HUES6 (cell line): ENCODE results near the gene SCN1A.
"Not testable (repeated sequence)": the region's sequence is repeated elsewhere in the genome, so short reads cannot be mapped to it uniquely, and the experiment has no call there.

Experiments used
- H3K27ac ChIP-seq: 2 replicates; pipeline ENCODE4 v1.7.0; 2013; ENCODE audit warnings: low read depth, mild to moderate bottlenecking, low read length, inconsistent platforms
- H3K27me3 ChIP-seq: 2 replicates; pipeline ENCODE4 v1.6.1; 2013; ENCODE audit warnings: low read length; ENCODE audit not compliant: control insufficient read depth, insufficient read depth
- H3K36me3 ChIP-seq: 2 replicates; pipeline ENCODE4 v1.6.1; 2013; ENCODE audit warnings: low read length; ENCODE audit not compliant: control insufficient read depth, insufficient read depth
- H3K4me1 ChIP-seq: 2 replicates; pipeline ENCODE4 v1.6.1; 2013; ENCODE audit warnings: low read length; ENCODE audit not compliant: control insufficient read depth, insufficient read depth
- H3K4me3 ChIP-seq: 2 replicates; pipeline ENCODE4 v1.5.1; 2013; ENCODE audit warnings: low read depth, low read length
- H3K9ac ChIP-seq: one replicate; pipeline ENCODE4 v1.6.1; 2013; ENCODE audit warnings: mild to moderate bottlenecking, low read length
- H3K9me3 ChIP-seq: 2 replicates; pipeline ENCODE4 v1.6.1; 2013; ENCODE audit warnings: low read depth, low read length; ENCODE audit not compliant: control insufficient read depth, insufficient read depth

The SCN1A gene

DNA sequence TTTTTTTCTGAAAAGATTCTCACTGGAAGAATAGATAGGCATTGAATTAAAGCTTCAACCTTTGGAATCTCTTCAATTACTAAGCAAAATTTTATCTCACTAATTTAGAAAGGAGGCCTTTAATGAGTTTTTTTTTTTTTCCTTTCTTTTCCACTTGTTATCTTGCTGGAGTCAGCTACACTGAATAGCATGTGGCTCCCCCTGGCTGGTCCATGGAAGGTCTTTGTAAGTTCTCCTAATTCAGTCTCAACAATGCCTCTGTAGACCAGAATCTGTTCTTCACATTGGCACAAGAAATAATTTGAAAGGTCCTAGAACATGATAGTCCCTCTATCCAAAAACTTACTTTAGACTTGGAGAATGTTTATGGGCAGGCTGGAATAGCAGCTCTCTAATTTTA is 24.2 kb upstream of the SCN1A start:
- no peak overlapping the region for H3K9ac ChIP-seq
- no peaks in the 10 kb centered on the region for H3K9me3 ChIP-seq
- H3K27ac ChIP-seq: no peak overlapping the region
- H3K4me1 ChIP-seq: no peaks in the 10 kb centered on the region; the same call in 1 of the 2 replicates
- no peak overlapping the region for H3K4me3 ChIP-seq
- no peaks in the 10 kb centered on the region for H3K27me3 ChIP-seq
- H3K36me3 ChIP-seq: no peaks in the 10 kb centered on the region

GRCh38 chr2:166148500-166149400 is 20.9 kb upstream of the SCN1A start:
- Histone ChIP-seq H3K9me3 (no peaks in the 10 kb centered on the region), H3K27ac (no peak overlapping the region), H3K27me3 (no peaks in the 10 kb centered on the region), H3K9ac (no peak overlapping the region), H3K36me3 (no peaks in the 10 kb centered on the region), H3K4me1 (no peaks in the 10 kb centered on the region; the same call in 1 of the 2 replicates), H3K4me3 (no peak overlapping the region)

DNA sequence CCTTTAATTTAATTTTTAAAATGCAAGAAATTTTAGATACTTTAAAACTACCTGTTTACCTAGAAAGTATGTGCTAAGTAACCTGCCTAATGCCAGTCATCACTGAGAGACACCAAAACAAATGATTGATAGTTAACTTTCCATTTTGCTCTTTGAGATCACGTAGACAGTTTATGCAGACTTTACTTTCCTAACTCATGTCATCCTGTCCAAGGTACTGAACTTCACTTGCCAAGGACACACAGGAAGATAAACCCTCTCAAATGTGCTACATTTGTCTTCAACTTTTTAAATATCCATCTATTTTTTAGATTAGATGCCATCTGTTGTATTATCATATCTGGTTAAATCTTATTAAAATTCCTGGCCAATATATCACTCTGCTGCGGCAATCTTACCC is 20.1 kb upstream of the SCN1A start:
- no peak overlapping the region for H3K4me3 ChIP-seq
- no peaks in the 10 kb centered on the region for H3K36me3 ChIP-seq
- H3K9ac ChIP-seq: no peak overlapping the region
- H3K9me3 ChIP-seq: no peaks in the 10 kb centered on the region
- H3K27ac ChIP-seq: no peak overlapping the region
- no peaks in the 10 kb centered on the region for H3K27me3 ChIP-seq
- no peaks in the 10 kb centered on the region; the same call in 1 of the 2 replicates for H3K4me1 ChIP-seq

- Histone ChIP-seq H3K4me1 (no peaks in the 10 kb centered on the region; the same call in 1 of the 2 replicates), H3K4me3 (no peak overlapping the region), H3K36me3 (no peaks in the 10 kb centered on the region), H3K9me3 (no peaks in the 10 kb centered on the region), H3K27me3 (no peaks in the 10 kb centered on the region), H3K9ac (no peak overlapping the region), H3K27ac (no peak overlapping the region)
Measured at GRCh38 chr2:166144071-166144470, 16.3 kb upstream of the SCN1A start.

DNA sequence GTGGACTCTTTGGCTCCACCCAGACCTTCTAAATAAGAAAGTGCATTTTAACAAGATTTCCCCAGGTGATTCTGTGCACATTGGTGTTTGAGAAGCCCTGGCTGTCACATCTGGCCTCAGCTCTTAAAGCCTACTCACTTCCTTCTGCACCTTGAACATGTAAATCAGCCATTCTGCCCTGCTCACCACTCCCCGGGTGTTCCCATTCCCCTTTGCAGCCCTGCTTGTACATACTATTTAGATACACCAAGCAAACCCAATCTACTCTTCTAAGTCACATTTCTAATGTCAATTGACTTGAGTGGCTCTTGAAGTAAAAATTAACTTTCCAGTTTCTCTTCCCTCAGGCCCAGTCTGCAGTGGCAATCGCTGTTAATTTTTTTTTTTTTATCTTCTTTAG is 13.1 kb upstream of the SCN1A start:
- H3K4me1 ChIP-seq: no peaks in the 10 kb centered on the region
- no peak overlapping the region for H3K4me3 ChIP-seq
- H3K9ac ChIP-seq: no peak overlapping the region
- H3K27me3 ChIP-seq: no peaks in the 10 kb centered on the region
- H3K9me3 ChIP-seq: no peaks in the 10 kb centered on the region
- no peaks in the 10 kb centered on the region for H3K36me3 ChIP-seq
- H3K27ac ChIP-seq: no peak overlapping the region

- Histone ChIP-seq H3K9me3 (no peaks in the 10 kb centered on the region), H3K27me3 (no peaks in the 10 kb centered on the region), H3K4me3 (no peak overlapping the region), H3K27ac (no peak overlapping the region), H3K4me1 (no peaks in the 10 kb centered on the region), H3K9ac (no peak overlapping the region), H3K36me3 (no peaks in the 10 kb centered on the region)
Measured at GRCh38 chr2:166140475-166140874, 12.7 kb upstream of the SCN1A start.

DNA sequence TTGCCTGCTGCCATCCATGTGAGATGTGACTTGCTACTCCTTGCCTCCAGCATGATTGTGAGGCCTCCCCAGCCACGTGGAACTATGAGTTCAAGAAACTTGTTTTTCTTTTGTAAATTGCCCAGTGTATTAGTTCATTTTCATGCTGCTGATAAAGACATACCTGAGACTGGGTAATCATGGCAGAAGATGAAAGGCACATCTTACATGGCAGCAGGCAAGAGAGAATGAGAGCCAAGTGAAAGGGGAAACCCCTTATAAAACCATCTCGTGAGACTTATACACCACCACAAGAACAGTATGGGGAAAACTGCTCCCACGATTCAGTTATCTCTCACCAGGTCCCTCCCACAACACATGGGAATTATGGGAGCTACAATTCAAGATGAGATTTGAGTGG is 11.7 kb upstream of the SCN1A start:
- H3K4me3 ChIP-seq, H3K27me3 ChIP-seq, H3K9ac ChIP-seq, H3K27ac ChIP-seq, H3K4me1 ChIP-seq, H3K36me3 ChIP-seq, H3K9me3 ChIP-seq: not testable (repeated sequence)

DNA sequence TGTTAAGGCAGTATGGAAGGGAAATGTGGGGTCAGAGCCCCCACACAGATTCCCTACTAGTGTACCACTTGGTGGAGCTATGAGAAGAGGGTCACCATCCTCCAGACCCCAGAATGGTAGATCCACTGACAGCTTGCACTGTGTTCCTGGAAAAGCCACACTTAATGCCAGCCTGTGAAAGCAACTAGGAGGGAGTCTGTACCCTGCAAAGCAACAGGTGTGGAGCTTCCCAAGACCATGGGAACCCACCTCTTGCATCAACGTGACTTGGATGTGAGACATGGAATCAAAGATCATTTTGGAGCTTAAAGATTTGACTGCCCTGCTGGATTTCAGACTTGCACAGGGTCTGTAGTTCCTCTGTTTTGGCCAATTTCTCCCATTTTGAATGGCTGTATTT is 10.8 kb upstream of the SCN1A start:
- no peak overlapping the region for H3K9ac ChIP-seq
- H3K27me3 ChIP-seq: no peaks in the 10 kb centered on the region
- H3K4me1 ChIP-seq: no peaks in the 10 kb centered on the region
- no peaks in the 10 kb centered on the region for H3K9me3 ChIP-seq
- no peak overlapping the region for H3K4me3 ChIP-seq
- no peak overlapping the region for H3K27ac ChIP-seq
- H3K36me3 ChIP-seq: no peaks in the 10 kb centered on the region

DNA sequence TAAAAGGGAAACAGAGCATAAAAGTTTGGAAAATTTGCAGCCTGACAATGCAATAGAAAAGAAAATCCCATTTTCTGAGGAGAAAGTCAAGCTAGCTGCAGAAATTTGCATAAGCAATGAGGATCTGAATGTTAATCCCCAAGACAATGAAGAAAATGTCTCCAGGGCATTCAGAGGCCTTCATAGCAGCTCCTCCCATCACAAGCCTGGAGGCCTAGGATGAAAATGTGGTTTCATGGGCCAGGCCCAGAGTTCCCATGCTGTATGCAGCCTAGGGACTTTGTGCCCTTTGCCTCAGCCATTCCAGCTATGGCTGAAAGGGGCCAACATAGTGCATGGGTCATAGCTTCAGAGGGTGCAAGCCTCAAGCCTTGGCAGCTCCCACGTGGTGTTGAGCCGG is 10.3 kb upstream of the SCN1A start:
- no peak overlapping the region for H3K9ac ChIP-seq
- H3K9me3 ChIP-seq: no peaks in the 10 kb centered on the region
- no peaks in the 10 kb centered on the region for H3K36me3 ChIP-seq
- no peaks in the 10 kb centered on the region for H3K4me1 ChIP-seq
- H3K27ac ChIP-seq: no peak overlapping the region
- H3K27me3 ChIP-seq: no peaks in the 10 kb centered on the region
- no peak overlapping the region for H3K4me3 ChIP-seq

DNA sequence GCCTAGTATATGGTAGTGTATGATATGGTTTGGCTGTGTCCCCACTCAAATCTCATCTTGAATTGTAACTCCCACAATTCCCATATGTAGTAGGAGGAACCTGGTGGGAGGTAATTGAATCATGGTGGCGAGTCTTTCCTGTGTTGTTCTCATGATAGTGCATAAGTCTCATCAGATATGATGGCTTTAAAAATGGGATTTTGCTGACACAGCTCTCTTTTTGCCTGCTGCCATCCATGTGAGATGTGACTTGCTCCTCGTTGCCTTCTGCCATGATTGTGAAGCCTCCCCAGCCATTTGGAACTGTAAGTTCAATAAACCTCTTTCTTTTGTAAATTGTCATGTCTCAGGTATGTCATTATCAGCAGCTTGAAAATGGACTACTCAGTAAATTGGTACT is 9.5 kb upstream of the SCN1A start:
- no peak overlapping the region for H3K4me3 ChIP-seq
- no peak overlapping the region for H3K27ac ChIP-seq
- H3K36me3 ChIP-seq: no peaks in the 10 kb centered on the region
- no peak overlapping the region for H3K9ac ChIP-seq
- no peaks in the 10 kb centered on the region for H3K9me3 ChIP-seq
- no peaks in the 10 kb centered on the region for H3K27me3 ChIP-seq
- no peaks in the 10 kb centered on the region for H3K4me1 ChIP-seq

DNA sequence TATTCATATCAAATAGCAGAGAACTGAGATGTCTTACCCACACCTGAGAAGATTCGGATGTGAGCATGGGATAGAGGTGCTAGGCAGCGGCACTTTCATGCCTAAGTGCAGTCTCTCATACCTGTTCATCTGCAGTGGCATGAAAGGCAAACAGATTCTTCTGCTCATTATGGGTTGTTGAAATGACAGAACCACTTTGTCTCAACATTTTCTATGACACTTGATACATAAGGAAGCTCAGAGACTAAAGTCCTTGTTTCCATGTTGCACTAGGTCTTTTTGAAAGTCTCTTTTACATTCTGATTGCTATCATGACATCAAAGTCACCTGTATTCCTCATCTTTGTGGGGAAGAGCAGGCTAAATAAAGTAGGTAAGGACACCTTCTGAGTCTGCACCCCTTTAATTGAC is 8.0 kb upstream of the SCN1A start:
- no peak overlapping the region for H3K9ac ChIP-seq
- no peak overlapping the region for H3K27ac ChIP-seq
- no peaks in the 10 kb centered on the region for H3K36me3 ChIP-seq
- H3K9me3 ChIP-seq: no peaks in the 10 kb centered on the region
- no peak overlapping the region for H3K4me3 ChIP-seq
- H3K4me1 ChIP-seq: no peaks in the 10 kb centered on the region
- no peaks in the 10 kb centered on the region for H3K27me3 ChIP-seq
